WTC11 (cell line): Measurements from ENCODE around the gene AATK. TPM values are rescaled to one million over a fixed set of nuclear protein-coding genes. Genes with fewer than 3 reads are reported as not detected.

Source experiments
- AR ChIP-seq: fragments of 250-450 bp; sonication (Bioruptor Pico); IDR thresholded peaks from 2 replicates; pipeline ENCODE4 v1.9.0; 2021; ENCODE audit warnings: mild to moderate bottlenecking
- CREM ChIP-seq: sonication (generic); formaldehyde crosslinking; IDR thresholded peaks from 2 replicates; pipeline ENCODE4 v1.8.1; 2022; ENCODE audit warnings: mild to moderate bottlenecking, missing genetic modification reagents, moderate library complexity
- ELF4 ChIP-seq: sonication (generic); formaldehyde crosslinking; IDR thresholded peaks from 2 replicates; pipeline ENCODE4 v1.8.1; 2022; ENCODE audit warnings: low read depth, mild to moderate bottlenecking, moderate library complexity, missing genetic modification reagents
- GTF2I ChIP-seq: fragments of 250-450 bp; sonication (Bioruptor Pico); conservative IDR thresholded peaks from 2 replicates; pipeline ENCODE4 v1.4.0; 2021; ENCODE audit warnings: mild to moderate bottlenecking
- HMGA2 ChIP-seq: fragments of 250-450 bp; sonication (Bioruptor Pico); IDR thresholded peaks from 2 replicates; pipeline ENCODE4 v1.4.0; 2021; ENCODE audit warnings: mild to moderate bottlenecking, moderate library complexity
- HMGXB4 ChIP-seq: sonication (generic); formaldehyde crosslinking; IDR thresholded peaks from 2 replicates; pipeline ENCODE4 v1.8.1; 2023; ENCODE audit warnings: mild to moderate bottlenecking, moderate library complexity, missing genetic modification reagents
- IRF1 ChIP-seq: sonication (generic); formaldehyde crosslinking; IDR thresholded peaks from 2 replicates; pipeline ENCODE4 v1.8.0; 2023; ENCODE audit warnings: missing genetic modification reagents
- IRF2 ChIP-seq: sonication (generic); formaldehyde crosslinking; IDR thresholded peaks from 2 replicates; pipeline ENCODE4 v1.8.0; 2022; ENCODE audit warnings: low read depth, missing genetic modification reagents, borderline replicate concordance
- JUN ChIP-seq: sonication (generic); formaldehyde crosslinking; IDR thresholded peaks from 2 replicates; pipeline ENCODE4 v1.8.0; 2023; ENCODE audit warnings: mild to moderate bottlenecking, missing genetic modification reagents
- MAX ChIP-seq: sonication (generic); formaldehyde crosslinking; IDR thresholded peaks from 2 replicates; pipeline ENCODE4 v1.8.0; 2022; ENCODE audit warnings: mild to moderate bottlenecking, missing genetic modification reagents
- NFATC4 ChIP-seq: fragments of 250-450 bp; sonication (Bioruptor Pico); IDR thresholded peaks from 2 replicates; pipeline ENCODE4 v1.9.0; 2021; ENCODE audit warnings: mild to moderate bottlenecking
- PRRX2 ChIP-seq: fragments of 250-450 bp; sonication (Bioruptor Pico); IDR thresholded peaks from 2 replicates; pipeline ENCODE4 v1.8.0; 2021; ENCODE audit warnings: mild to moderate bottlenecking
- SOX15 ChIP-seq: fragments of 250-450 bp; sonication (Bioruptor Pico); IDR thresholded peaks from 2 replicates; pipeline ENCODE4 v1.9.0; 2021; ENCODE audit warnings: mild to moderate bottlenecking
- TP53 ChIP-seq: sonication (generic); formaldehyde crosslinking; IDR thresholded peaks from 2 replicates; pipeline ENCODE4 v1.8.1; 2023; ENCODE audit warnings: mild to moderate bottlenecking, missing genetic modification reagents
- ZNF232 ChIP-seq: sonication (generic); formaldehyde crosslinking; IDR thresholded peaks from 2 replicates; pipeline ENCODE4 v1.8.0; 2022; ENCODE audit warnings: mild to moderate bottlenecking, missing genetic modification reagents
- ZNF317 ChIP-seq: sonication (generic); formaldehyde crosslinking; IDR thresholded peaks from 2 replicates; pipeline ENCODE4 v1.8.1; 2023; ENCODE audit warnings: low read depth, mild to moderate bottlenecking, moderate library complexity, missing genetic modification reagents, borderline replicate concordance
- ZNF425 ChIP-seq: fragments of 250-450 bp; sonication (Bioruptor Pico); conservative IDR thresholded peaks from 2 replicates; pipeline ENCODE4 v1.9.0; 2021; ENCODE audit warnings: mild to moderate bottlenecking
- total RNA-seq: library from RNA; stranded (reverse); gene quantifications from 3 replicates; pipeline ENCODE4 v1.2.3, GENCODE V29; 2021
- TF ChIP-seq, protein P1 (sequence below): fragments of 250-450 bp; sonication (Bioruptor Pico); IDR thresholded peaks from 2 replicates; pipeline ENCODE4 v2.1.2; 2022; ENCODE audit warnings: mild to moderate bottlenecking, moderate library complexity
- TF ChIP-seq, protein P2 (sequence below): sonication (generic); formaldehyde crosslinking; IDR thresholded peaks from 2 replicates; pipeline ENCODE4 v1.8.1; 2023; ENCODE audit warnings: mild to moderate bottlenecking, missing genetic modification reagents
- TF ChIP-seq, protein P3 (sequence below): sonication (generic); formaldehyde crosslinking; IDR thresholded peaks from 2 replicates; pipeline ENCODE4 v1.8.0; 2023; ENCODE audit warnings: mild to moderate bottlenecking, missing genetic modification reagents
- TF ChIP-seq, protein P4 (sequence below): fragments of 250-450 bp; sonication (Bioruptor Pico); IDR thresholded peaks from 2 replicates; pipeline ENCODE4 v1.8.0; 2021; ENCODE audit warnings: mild to moderate bottlenecking
- TF ChIP-seq, protein P5 (sequence below): fragments of 200-600 bp; IDR thresholded peaks from 2 replicates; pipeline ENCODE4 v1.8.0; 2022; ENCODE audit warnings: antibody characterized with exemption

Gene AATK
- total RNA-seq, 1 experiment from 2014 or later: 2.9 TPM

- TF ChIP-seq ELF4 (no peak), NFATC4 (no peak), HMGA2 (CRISPR knock-in tag) (no peak), IRF1 (no peak), ZNF232 (no peak), HMGXB4 (CRISPR knock-in tag) (peak; percentile 98), MAX (CRISPR knock-in tag) (no peak), JUN (CRISPR knock-in tag) (no peak), CREM (CRISPR knock-in tag) (no peak), SOX15 (CRISPR knock-in tag) (no peak), PRRX2 (CRISPR knock-in tag) (no peak; the same call in 1 of the 2 replicates), IRF2 (no peak), ZNF317 (no peak), ZNF425 (CRISPR knock-in tag) (no peak), TP53 (no peak), GTF2I (CRISPR knock-in tag) (no peak), AR (CRISPR knock-in tag) (no peak)
- TF ChIP-seq, protein P1, sequence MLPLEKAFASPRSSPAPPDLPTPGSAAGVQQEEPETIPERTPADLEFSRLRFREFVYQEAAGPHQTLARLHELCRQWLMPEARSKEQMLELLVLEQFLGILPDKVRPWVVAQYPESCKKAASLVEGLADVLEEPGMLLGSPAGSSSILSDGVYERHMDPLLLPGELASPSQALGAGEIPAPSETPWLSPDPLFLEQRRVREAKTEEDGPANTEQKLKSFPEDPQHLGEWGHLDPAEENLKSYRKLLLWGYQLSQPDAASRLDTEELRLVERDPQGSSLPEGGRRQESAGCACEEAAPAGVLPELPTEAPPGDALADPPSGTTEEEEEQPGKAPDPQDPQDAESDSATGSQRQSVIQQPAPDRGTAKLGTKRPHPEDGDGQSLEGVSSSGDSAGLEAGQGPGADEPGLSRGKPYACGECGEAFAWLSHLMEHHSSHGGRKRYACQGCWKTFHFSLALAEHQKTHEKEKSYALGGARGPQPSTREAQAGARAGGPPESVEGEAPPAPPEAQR (CRISPR knock-in tag): no peak
- TF ChIP-seq, protein P2, sequence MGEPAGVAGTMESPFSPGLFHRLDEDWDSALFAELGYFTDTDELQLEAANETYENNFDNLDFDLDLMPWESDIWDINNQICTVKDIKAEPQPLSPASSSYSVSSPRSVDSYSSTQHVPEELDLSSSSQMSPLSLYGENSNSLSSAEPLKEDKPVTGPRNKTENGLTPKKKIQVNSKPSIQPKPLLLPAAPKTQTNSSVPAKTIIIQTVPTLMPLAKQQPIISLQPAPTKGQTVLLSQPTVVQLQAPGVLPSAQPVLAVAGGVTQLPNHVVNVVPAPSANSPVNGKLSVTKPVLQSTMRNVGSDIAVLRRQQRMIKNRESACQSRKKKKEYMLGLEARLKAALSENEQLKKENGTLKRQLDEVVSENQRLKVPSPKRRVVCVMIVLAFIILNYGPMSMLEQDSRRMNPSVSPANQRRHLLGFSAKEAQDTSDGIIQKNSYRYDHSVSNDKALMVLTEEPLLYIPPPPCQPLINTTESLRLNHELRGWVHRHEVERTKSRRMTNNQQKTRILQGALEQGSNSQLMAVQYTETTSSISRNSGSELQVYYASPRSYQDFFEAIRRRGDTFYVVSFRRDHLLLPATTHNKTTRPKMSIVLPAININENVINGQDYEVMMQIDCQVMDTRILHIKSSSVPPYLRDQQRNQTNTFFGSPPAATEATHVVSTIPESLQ: no peak
- TF ChIP-seq, protein P3, sequence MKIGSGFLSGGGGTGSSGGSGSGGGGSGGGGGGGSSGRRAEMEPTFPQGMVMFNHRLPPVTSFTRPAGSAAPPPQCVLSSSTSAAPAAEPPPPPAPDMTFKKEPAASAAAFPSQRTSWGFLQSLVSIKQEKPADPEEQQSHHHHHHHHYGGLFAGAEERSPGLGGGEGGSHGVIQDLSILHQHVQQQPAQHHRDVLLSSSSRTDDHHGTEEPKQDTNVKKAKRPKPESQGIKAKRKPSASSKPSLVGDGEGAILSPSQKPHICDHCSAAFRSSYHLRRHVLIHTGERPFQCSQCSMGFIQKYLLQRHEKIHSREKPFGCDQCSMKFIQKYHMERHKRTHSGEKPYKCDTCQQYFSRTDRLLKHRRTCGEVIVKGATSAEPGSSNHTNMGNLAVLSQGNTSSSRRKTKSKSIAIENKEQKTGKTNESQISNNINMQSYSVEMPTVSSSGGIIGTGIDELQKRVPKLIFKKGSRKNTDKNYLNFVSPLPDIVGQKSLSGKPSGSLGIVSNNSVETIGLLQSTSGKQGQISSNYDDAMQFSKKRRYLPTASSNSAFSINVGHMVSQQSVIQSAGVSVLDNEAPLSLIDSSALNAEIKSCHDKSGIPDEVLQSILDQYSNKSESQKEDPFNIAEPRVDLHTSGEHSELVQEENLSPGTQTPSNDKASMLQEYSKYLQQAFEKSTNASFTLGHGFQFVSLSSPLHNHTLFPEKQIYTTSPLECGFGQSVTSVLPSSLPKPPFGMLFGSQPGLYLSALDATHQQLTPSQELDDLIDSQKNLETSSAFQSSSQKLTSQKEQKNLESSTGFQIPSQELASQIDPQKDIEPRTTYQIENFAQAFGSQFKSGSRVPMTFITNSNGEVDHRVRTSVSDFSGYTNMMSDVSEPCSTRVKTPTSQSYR (CRISPR knock-in tag): no peak
- TF ChIP-seq, protein P4, sequence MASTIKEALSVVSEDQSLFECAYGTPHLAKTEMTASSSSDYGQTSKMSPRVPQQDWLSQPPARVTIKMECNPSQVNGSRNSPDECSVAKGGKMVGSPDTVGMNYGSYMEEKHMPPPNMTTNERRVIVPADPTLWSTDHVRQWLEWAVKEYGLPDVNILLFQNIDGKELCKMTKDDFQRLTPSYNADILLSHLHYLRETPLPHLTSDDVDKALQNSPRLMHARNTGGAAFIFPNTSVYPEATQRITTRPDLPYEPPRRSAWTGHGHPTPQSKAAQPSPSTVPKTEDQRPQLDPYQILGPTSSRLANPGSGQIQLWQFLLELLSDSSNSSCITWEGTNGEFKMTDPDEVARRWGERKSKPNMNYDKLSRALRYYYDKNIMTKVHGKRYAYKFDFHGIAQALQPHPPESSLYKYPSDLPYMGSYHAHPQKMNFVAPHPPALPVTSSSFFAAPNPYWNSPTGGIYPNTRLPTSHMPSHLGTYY: no peak
- TF ChIP-seq, protein P5, sequence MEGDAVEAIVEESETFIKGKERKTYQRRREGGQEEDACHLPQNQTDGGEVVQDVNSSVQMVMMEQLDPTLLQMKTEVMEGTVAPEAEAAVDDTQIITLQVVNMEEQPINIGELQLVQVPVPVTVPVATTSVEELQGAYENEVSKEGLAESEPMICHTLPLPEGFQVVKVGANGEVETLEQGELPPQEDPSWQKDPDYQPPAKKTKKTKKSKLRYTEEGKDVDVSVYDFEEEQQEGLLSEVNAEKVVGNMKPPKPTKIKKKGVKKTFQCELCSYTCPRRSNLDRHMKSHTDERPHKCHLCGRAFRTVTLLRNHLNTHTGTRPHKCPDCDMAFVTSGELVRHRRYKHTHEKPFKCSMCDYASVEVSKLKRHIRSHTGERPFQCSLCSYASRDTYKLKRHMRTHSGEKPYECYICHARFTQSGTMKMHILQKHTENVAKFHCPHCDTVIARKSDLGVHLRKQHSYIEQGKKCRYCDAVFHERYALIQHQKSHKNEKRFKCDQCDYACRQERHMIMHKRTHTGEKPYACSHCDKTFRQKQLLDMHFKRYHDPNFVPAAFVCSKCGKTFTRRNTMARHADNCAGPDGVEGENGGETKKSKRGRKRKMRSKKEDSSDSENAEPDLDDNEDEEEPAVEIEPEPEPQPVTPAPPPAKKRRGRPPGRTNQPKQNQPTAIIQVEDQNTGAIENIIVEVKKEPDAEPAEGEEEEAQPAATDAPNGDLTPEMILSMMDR: peak; percentile 100
These were observed 64.3 kb downstream of the AATK start (continued) for GRCh38 chr17:81101614-81102306.
